H7 (cell line): ENCODE measurements around the gene RUFY2. TPM values are rescaled to one million over a fixed set of nuclear protein-coding genes. Genes with fewer than 3 reads are reported as not detected.

Experiments
- DNase-seq: peaks from one replicate; pipeline ENCODE4 v3.0.0; 2012
- H3K27me3 ChIP-seq: 2 replicates; pipeline ENCODE4 v1.6.0; 2011; ENCODE audit warnings: mild to moderate bottlenecking, low read length; ENCODE audit not compliant: control insufficient read depth, insufficient read depth
- H3K36me3 ChIP-seq: replicated peaks from 2 replicates; pipeline ENCODE4 v1.5.1; 2011; ENCODE audit warnings: low read length; ENCODE audit not compliant: control insufficient read depth, insufficient read depth
- H3K4me3 ChIP-seq: 2 replicates; pipeline ENCODE4 v1.5.1; 2011; ENCODE audit warnings: low read depth, mild to moderate bottlenecking, control low read depth, low read length, moderate library complexity; ENCODE audit not compliant: insufficient read depth
- total RNA-seq: library from RNA; depleted of rRNA; stranded (reverse); fragments of >200 nt; shearing (Covaris generic); gene quantifications from 2 replicates; pipeline ENCODE4 v1.2.3, GENCODE V29; 2014

The RUFY2 gene
- total RNA-seq, 1 experiment from 2014 or later: 5.4 TPM

DNA sequence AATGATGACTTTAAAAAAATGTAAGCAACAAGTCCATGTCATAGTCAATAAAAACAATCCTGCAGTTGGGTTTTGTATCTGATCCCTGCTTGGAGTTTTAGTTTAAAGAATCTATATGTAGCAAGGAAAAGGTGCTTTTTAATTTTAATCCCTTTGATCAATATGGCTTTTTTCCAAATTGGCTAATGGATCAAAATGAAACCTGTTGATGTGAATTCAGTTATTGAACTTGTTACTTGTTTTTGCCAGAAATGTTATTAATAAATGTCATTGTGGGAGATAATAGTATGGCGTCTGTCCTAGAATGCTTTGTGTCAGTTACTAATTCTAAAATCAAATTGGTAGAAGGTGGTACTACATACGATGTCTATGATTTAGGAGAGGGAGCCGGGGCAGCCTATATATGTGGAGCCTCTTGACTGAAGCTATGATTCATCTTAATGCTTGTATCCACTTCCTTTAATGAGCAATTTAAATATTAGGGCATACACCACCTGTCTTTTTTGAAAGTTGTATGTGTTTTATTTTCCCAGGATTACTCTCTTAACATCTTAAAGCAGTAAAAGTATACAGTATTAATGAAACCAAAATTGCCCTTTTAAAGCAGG is 64.1 kb downstream of the RUFY2 start:
- H3K27me3 ChIP-seq: no peaks in the 10 kb centered on the region
- no peak overlapping the region for H3K4me3 ChIP-seq
- DNase-seq: no peak
- peaks cover 27% of the 10 kb centered on the region for H3K36me3 ChIP-seq

DNA sequence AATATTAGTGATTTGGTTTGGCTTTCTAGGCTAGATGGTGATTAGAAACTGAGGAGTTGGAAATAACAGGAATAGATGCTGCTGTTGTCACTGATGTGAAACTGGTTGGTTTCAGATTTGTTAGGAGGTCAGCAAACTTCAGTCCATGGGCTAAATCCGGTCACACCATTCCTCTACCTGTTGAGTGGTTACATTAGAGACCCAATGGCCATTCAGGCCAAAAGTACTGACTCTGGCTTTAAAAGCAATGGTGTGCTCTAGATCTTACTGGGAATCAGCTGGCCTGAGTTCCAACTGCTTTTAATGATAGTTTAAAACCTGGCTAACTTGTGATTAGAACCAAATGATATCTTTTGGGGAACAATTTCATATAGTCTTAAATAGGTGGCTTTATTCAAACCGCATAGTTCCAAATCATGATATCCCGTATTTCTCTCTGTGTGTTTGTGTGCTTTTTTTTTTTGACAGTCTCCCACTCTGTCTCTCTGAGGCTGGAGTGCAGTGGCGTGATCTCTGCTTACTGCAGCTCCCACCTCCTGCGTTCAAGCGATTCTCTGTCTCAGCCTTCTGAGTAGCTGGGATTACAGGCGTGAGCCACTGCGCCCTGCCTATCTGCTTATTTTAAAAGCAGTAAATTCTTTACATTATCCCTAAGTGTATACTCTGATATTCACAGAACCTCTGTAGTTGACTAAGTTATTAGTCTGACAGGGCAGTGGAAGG is 66.6 kb downstream of the RUFY2 start:
- H3K27me3 ChIP-seq: no peaks in the 10 kb centered on the region
- peaks cover 27% of the 10 kb centered on the region for H3K36me3 ChIP-seq

DNA sequence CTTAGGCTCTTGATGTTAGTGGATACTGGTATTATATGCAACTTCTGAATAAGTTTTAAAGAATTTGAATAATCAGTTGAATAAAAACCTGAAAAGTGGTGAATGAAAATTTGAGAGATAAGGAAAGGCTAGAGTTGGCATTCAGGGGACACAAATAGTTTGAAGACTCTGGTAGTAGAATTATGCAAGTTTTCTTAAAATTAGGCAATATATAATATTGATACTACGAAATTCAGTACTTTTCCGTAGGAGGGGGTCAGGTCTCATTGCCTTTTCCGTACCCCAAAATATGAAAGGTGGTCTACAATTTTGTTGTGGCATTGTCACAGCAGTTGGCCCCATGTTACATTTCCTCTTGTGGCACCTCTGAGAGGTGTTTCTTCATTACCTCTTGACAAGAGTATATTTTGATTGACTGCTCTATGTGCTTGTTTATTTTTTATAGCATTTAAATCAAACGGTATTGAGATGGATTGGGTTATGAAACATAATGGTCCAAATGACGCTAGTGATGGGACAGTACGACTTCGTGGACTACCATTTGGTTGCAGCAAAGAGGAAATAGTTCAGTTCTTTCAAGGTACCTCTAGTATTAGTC is 70.2 kb downstream of the RUFY2 start:
- H3K36me3 ChIP-seq: peaks cover 20% of the 10 kb centered on the region
- H3K4me3 ChIP-seq: no peak overlapping the region
- H3K27me3 ChIP-seq: no peaks in the 10 kb centered on the region
- no peak for DNase-seq

More for the DNA sequence above, 66.6 kb downstream of the RUFY2 start:
- DNase-seq: no peak
- no peak overlapping the region for H3K4me3 ChIP-seq

DNA sequence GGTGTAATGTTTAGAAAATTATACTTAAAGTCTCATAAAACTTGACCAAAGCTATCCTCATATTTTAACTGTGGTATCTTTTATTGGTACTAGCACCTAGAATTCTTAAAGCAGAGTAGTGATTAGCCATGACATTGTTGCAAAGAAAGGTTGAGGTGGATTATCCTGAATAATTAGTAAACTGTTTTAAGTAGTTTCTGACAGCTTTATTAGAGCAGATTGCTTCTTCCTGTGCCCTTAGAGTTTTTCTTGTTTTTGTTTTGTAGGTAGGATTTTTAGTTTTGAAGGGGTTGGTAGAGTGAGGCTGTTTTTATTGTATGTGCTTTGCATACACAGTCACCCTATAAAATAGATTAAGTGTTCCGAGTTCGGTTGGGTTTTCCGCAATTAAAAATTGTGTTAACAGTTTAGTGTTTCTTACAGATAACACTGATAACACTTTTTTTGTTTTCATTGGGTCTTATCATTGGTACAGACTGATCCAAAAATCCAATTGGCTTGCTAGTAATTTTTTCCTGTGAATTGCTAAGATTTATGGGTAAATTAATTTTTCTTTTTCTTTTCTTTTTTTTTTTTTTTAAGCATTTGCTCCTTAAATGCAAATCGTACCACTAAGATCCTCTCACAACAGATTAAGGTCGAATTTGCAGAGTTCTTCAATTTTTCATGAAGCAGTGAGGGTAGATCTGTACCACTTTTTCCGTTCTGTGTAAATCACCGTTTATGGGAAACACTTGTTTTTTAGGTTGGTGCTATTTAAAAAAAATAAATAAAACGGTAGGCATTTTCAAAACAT is 72.2 kb downstream of the RUFY2 start:
- Histone ChIP-seq H3K27me3 (no peaks in the 10 kb centered on the region), H3K4me3 (peak overlapping the region; percentile 95; the same call in 1 of the 2 replicates), H3K36me3 (peaks cover 9% of the 10 kb centered on the region)
- DNase-seq: no peak

DNA sequence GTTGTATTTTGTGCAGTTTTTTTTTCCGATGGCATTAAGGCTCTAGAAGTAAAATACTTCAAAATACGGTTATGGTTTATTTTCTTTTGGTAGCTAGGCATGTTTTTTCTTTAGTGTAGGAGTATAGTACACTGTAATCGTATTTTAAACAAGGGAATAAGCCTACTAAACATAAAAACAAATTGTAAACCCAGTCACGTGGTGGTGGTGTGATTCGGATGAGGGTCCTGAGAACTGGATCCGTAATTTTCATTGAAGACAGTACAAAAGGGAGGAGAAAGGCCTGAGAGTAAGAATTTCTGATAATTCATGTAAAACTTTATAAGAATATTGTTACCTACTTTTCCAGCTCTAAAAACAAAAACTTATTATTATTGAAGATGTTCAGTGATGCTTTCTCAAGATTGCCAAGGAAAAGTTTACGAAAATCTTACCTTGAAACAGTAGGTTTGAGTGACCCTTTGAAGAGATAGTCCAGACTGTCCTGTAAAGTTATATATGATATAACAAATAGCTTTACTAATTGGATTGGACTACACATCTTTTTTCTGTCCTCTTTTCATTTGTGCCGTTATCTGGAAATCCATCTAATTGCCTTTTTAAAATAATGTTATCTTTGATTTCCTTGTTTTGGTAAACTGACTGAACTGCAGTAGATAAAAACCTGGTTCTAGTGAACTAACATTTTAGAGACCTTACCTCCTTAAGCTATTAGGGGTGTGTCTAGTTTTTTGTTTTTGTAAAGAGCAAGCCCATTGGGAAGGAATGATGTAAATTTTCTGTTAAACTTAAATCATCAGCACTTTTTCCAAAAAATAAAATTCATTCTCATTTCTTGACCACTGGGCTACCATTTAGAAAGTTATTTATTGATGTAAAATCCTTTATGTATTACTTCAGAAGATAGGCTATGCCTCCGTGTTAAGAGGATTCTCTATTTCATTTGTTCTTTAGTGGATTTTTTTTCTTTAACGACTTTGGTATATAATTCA is 73.3 kb downstream of the RUFY2 start:
- DNase-seq: no peak
- Histone ChIP-seq H3K4me3 (peak overlapping the region; percentile 95), H3K27me3 (no peaks in the 10 kb centered on the region), H3K36me3 (peaks cover 1% of the 10 kb centered on the region)

DNA sequence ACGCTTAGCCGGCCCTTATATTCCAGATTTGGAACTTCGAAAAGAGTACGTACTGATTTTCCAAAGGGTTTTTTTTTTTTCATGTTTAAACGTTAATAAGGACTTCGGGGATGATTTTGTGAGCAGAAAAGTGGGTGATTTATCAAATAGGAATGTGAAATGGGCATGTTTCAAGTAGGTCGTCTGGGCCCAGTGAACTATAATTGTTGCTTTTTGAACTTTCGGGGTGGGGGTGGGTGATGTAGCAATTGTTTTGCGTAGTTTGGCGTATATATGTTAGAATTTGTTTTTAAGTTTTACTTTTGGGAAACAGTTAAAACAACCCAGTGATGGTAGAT is 74.0 kb downstream of the RUFY2 start:
- H3K36me3 ChIP-seq: no peaks in the 10 kb centered on the region; the same call in 1 of the 2 replicates
- no peak for DNase-seq
- peak overlapping the region; percentile 95 for H3K4me3 ChIP-seq
- no peaks in the 10 kb centered on the region for H3K27me3 ChIP-seq

DNA sequence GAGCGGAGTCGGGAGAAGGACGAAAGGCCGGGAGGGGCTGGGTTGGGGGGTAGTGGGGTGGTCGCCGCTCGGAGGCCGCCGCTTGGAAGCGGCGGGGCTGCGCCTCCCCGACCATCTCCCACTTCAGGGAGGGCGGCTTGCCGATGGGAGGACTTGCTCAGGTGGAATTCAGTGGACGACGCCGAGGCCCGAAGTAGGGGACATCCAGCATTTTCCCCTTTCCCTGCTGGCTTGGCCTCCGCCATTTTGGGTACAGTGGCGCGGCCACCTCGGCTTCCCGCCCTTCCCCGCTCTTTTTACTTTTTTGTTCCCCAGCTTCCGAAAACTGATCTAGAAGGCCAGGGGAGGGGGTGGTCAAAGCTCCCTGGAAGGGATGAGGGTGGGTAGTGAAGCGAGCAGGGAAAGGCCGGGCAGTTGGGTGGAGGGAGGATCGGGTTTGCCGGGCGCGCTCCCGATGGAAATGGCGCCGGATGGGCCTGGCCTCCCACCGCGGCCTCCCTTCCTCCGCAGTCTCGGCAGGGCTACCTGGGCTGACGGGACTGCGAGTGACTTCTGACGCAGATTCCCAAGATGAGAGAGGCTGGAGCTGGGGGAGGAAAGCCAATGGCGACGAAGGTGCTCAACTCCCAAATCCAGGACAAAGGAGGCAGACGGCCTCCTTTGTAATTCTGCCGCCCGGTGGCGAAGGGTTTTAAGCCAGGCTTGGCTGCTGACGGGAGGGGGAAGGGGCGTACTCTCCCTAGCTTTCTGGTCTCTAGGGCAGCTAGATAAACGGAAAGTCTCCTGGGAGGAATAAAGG is 74.6 kb downstream of the RUFY2 start, which contains the start of gene PBLD:
Gene PBLD (minus strand): TSS at position 670 of the 799 bp plus-strand sequence. CDS start 26,084 bp downstream, outside the sequence.
- Histone ChIP-seq H3K27me3 (no peaks in the 10 kb centered on the region), H3K36me3 (no peaks in the 10 kb centered on the region; the same call in 1 of the 2 replicates), H3K4me3 (peak within 1 kb of the TSS; percentile 95)
- peak; percentile 76 for DNase-seq

DNA sequence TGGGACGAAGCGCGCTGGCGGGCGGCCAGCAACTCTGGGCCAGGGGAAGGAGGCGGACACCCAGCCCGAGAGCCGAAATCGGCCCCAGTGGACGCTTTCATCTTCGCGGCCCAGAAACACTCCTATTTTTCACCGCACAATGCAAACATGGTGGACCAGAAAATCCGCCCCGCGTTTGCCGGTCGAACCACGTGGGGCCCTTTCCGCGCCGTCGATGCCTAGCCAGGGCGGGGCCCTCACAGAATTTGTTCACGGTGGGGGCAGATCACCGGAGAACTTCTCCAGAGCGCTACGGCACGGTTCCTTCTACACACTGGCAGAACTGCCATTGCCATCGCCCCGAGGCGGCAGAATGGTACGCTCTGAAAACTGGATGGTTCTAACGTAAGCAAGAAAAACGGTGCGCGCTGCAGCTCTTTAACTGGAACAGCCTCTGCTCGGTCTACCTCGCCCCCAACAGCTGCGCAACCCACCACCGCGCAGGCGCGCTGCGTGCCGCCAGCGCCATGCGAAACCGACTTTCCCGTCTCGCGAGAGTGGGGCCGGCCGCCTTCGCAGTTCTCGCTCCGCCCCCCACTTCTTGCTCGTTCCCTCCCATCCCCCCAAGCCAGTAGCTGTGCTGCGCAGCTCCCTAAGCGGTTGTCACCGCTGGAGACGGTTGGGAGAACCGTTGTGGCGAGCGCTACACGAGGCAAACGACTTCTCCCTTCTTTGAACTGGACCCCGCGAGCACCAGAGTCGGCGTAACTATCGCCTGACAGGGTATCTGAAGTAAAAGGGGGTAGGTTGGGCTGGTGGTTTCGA is 75.4 kb downstream of the RUFY2 start, which contains the start of gene HNRNPH3:
Gene HNRNPH3 (plus strand): TSS at position 610 of the 804 bp plus-strand sequence. CDS start 5,158 bp downstream, outside the sequence.
- DNase-seq: peak; percentile 95
- no peaks in the 10 kb centered on the region for H3K27me3 ChIP-seq
- no peaks in the 10 kb centered on the region for H3K36me3 ChIP-seq
- peak within 1 kb of the TSS; percentile 95 for H3K4me3 ChIP-seq

DNA sequence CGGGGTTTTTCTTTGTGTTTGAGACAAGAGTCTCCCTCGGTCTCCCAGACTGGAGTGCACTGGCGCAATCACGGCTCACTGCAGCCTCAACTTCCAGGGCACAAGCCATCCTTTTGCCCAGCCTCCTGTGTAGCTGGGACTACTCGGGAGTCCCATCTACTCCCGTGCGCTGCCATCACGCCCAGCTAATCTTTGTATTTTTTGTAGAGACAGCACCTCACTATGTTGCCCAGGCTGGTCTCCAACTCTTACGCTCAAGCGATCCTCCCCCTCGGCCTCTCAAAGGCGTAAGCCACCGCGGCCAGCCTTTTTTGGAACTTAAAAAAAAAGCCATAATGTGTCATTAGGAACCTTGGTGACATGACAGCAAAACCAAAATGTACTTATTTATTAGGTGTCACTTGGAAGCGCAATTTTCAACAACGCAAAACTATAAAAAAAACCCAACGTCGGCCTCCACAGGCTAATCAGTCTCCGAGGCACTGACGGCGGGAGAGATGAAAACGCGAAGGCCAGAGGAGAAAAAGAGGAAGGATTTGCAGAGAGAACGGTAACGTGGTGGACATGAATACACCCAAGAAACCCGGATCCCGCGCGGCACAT is 76.1 kb downstream of the RUFY2 start:
- Histone ChIP-seq H3K27me3 (no peaks in the 10 kb centered on the region), H3K36me3 (no peaks in the 10 kb centered on the region), H3K4me3 (peak overlapping the region; percentile 95)
- no peak for DNase-seq

DNA sequence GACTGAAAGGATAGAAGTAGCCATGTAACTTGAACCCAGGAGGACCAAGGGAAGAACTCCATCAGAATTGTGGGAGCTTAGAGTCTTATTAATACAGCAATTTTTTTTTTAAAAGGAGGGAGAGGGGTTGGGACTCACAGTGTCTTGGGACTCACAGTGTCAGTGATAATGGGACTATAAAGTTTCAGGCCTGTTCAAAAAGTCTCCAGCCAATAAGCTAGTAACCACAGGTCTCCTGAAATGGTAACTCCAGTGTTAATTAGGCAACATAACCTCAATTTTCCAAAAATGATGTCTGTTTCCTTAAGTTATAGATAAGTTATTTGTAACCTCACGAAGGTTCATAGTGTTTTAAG is 77.6 kb downstream of the RUFY2 start:
- no peak for DNase-seq
- no peak overlapping the region for H3K4me3 ChIP-seq
- no peaks in the 10 kb centered on the region for H3K27me3 ChIP-seq
- no peaks in the 10 kb centered on the region for H3K36me3 ChIP-seq

DNA sequence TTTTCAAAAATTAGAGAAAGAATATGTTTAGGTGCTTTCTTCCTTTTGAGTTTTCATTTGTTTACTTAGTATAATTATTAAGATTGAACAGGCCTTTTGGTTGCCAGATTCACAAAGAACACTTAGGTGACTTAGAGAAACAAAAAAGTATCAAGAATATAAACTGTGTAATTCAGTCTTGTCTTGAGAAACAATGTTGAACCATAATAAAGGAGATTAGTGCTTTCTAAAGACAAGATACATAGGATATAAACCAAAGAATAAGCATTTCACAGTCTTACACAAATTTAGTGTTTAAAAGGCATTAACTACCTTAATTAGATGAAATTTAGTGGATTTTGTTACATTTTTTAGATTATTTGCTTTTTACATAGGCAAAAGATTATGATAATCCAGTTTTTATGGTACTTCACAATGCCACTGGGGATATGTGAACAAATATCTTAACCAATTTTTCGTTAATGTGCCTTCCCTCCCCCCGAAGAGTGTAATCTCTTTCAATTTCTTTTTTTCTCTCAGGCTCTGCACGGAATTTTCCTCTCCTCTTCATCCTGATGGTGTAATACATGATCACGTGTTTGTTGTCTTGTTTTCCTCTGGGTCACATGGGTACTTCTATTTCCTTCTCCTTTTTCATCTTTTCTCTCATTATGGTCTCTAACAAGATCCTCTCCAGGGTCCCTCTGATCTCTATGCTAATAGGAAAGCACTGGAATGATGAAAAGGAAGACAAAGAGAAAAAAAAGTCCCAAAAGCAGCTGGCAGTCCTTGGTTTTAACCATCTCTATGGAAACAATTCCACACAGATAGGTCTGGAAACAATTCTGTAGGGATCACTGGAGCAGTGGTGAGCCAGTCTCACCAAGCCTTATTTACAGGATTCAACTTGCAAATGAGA is 78.9 kb downstream of the RUFY2 start:
- no peak overlapping the region for H3K4me3 ChIP-seq
- no peaks in the 10 kb centered on the region for H3K27me3 ChIP-seq
- peak; percentile 52 for DNase-seq
- no peaks in the 10 kb centered on the region for H3K36me3 ChIP-seq
